NT2/D1 (cell line): ENCODE results near the gene DPYSL5.

Source experiments
- DNase-seq: peaks from one replicate; pipeline ENCODE4 v3.0.0-alpha.2; 2011; ENCODE audit warnings: low read depth, low spot score
- H3K27me3 ChIP-seq: 2 replicates; pipeline ENCODE4 v1.6.0; 2011; ENCODE audit warnings: mild to moderate bottlenecking; ENCODE audit not compliant: insufficient read length, insufficient read depth
- H3K36me3 ChIP-seq: 2 replicates; pipeline ENCODE4 v1.6.1; 2011; ENCODE audit warnings: mild to moderate bottlenecking, low read length, mixed read lengths; ENCODE audit not compliant: insufficient read depth, insufficient read length
- H3K4me1 ChIP-seq: 2 replicates; pipeline ENCODE4 v1.5.1; 2011; ENCODE audit not compliant: insufficient read depth, insufficient read length
- H3K4me3 ChIP-seq: 2 replicates; pipeline ENCODE4 v1.5.1; 2011; ENCODE audit warnings: low read depth; ENCODE audit not compliant: insufficient read length
- H3K9ac ChIP-seq: 2 replicates; pipeline ENCODE4 v1.6.0; 2011; ENCODE audit warnings: low read depth; ENCODE audit not compliant: insufficient read length
- H3K9me3 ChIP-seq: 2 replicates; pipeline ENCODE4 v1.5.1; 2011; ENCODE audit warnings: mild to moderate bottlenecking, low read length; ENCODE audit not compliant: insufficient read depth
- SUZ12 ChIP-seq: IDR thresholded peaks from 2 replicates; pipeline ENCODE4 v1.6.1; 2011; ENCODE audit not compliant: insufficient read length, insufficient read depth; ENCODE audit errors: extremely low read depth
- YY1 ChIP-seq: IDR thresholded peaks from 2 replicates; pipeline ENCODE4 v1.6.1; 2011; ENCODE audit not compliant: insufficient read length, insufficient read depth
- ZNF274 ChIP-seq: IDR thresholded peaks from 2 replicates; pipeline ENCODE4 v1.6.1; 2011; ENCODE audit warnings: mild to moderate bottlenecking, low read depth, low read length

The DPYSL5 gene

DNA sequence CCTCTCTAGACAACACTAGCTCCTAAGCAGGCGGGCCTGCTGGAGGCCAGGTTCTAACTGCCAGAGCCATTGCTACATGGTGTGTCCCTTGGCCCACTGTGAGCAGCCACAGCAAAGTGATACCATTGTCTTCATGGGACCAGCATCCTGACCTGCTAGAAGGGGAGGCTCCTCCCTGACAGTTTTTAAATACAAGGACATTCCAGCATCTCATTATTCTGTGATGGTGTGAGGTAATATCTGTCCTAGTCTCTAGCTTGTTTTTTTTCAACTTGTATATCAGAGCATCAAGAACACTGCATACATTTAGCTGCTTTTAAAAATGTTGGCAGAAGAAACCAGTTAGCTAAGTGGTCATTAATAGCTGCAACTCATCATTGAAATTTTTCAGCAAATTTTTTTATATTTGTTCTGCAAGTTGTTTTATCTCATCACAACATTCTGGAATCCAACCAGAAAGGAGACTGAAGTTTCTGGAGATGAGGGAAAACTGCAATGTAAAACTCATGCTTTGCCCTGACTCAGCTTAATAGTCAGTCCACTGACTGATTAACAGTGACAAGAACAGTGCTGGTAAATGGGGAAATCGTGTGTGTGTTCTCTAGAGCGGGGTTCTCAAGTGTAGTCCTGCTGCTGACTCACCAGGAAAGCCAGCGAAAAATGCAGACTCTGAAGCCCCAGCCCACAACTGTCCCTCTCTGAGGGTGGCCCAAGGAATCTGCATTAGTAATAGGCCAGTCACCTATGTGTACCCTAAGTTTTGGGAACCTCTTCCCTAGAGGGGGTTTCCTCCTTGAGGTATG is 140.3 kb downstream of the DPYSL5 start:
- TF ChIP-seq YY1: no peak
- TF ChIP-seq ZNF274: no peak
- no peak for TF ChIP-seq SUZ12
- H3K27me3 ChIP-seq: no peaks in the 10 kb centered on the region
- H3K4me3 ChIP-seq: no peak overlapping the region
- no peak for DNase-seq
- H3K9ac ChIP-seq: no peak overlapping the region
- H3K9me3 ChIP-seq: no peaks in the 10 kb centered on the region
- H3K36me3 ChIP-seq: no peaks in the 10 kb centered on the region
- peaks cover 2% of the 10 kb centered on the region for H3K4me1 ChIP-seq

DNA sequence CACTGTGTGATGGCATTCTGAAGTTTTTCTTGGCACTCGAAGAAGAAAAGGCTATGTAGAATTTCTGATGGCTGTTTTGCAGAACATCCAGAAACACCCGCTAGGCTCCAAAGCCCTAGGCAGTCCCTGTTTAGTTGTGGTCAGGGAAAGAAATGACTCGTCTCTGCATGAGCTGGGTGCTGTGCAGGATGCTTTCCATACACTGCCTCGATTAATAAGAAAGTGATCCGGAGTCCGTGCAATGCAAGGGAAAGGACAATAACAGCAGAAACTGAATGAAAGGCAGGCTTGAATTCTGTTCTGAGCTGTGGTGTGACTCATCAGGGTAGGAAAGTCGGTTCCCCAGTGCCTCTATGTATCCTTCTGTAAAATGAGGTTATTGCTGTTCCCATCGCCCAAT is 141.2 kb downstream of the DPYSL5 start:
- Histone ChIP-seq H3K4me3 (no peak overlapping the region), H3K27me3 (no peaks in the 10 kb centered on the region), H3K4me1 (peaks cover 2% of the 10 kb centered on the region), H3K36me3 (no peaks in the 10 kb centered on the region), H3K9ac (no peak overlapping the region), H3K9me3 (no peaks in the 10 kb centered on the region)
- DNase-seq: no peak
- TF ChIP-seq YY1: no peak
- TF ChIP-seq SUZ12: no peak
- no peak for TF ChIP-seq ZNF274

DNA sequence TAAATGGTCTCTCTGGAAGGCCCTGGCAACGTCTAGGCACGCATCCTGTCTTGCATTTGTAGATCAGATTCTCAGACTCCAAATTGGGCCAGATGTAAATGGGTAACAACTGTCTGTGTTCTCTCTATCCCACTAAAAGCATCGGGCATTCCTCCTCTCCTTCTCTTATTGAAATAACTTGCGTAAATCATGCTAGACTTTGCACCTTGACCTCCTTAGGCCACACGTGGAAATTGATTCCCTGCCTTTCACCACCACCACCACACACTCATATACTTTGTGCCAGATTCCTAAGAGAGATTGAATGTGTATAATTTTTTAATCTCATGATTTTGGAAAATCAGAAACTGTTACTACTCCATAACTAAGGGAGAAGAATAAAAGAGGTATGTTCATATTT is 143.8 kb downstream of the DPYSL5 start:
- Histone ChIP-seq H3K4me1 (peaks cover under 1% of the 10 kb centered on the region), H3K27me3 (no peaks in the 10 kb centered on the region), H3K36me3 (no peaks in the 10 kb centered on the region), H3K4me3 (no peak overlapping the region), H3K9me3 (no peaks in the 10 kb centered on the region), H3K9ac (no peak overlapping the region)
- DNase-seq: no peak
- TF ChIP-seq YY1 (no peak), ZNF274 (no peak), SUZ12 (no peak)

DNA sequence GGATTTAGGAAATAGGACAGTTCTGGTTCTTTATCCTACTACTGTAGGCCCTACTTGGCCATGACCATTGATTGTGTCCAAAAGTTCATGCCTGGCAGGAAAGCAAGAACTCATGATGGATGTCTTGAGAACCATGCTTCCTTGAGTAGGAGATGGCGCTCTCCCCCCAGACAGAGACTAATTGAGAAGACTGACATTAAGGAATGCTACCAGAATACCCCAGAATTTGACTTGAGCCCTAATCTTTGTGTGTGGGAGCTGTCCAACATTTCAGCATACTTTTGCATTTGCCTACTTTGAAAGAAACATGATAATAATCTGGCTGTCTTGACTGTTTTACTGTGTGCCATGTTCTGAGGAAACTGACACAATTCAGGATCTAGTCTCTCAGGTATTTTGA is 145.8 kb downstream of the DPYSL5 start:
- Histone ChIP-seq H3K27me3 (no peaks in the 10 kb centered on the region), H3K9me3 (no peaks in the 10 kb centered on the region), H3K4me1 (no peaks in the 10 kb centered on the region), H3K36me3 (no peaks in the 10 kb centered on the region), H3K4me3 (no peak overlapping the region), H3K9ac (no peak overlapping the region)
- DNase-seq: no peak
- no peak for TF ChIP-seq ZNF274
- no peak for TF ChIP-seq SUZ12
- no peak for TF ChIP-seq YY1

DNA sequence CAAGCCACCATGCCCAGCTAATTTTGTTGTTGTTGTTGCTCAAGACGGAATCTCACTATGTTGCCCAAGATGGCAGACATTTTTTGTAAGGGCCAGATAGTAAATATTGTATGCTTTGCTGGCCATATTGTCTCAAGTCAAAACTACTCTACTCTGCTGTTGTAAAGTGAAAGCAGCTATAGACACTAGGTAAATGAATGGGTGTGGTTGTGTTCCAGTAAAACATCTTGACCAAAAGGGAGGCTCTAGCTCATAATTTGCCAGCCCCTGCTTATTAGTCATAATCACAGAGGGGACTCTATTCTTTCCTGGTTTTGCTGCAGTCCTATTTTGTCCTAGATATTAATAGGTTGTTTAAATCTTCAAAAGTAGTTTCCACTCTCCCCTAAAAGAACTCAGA is 147.1 kb downstream of the DPYSL5 start:
- no peak overlapping the region for H3K9ac ChIP-seq
- H3K9me3 ChIP-seq: no peaks in the 10 kb centered on the region
- TF ChIP-seq YY1 (no peak), SUZ12 (no peak)
- no peaks in the 10 kb centered on the region for H3K27me3 ChIP-seq
- H3K4me1 ChIP-seq: no peaks in the 10 kb centered on the region
- H3K4me3 ChIP-seq: no peak overlapping the region
- DNase-seq: no peak
- no peaks in the 10 kb centered on the region for H3K36me3 ChIP-seq

GRCh38 chr2:26997394-26997793 is 149.5 kb downstream of the DPYSL5 start:
- no peaks in the 10 kb centered on the region for H3K9me3 ChIP-seq
- no peak for DNase-seq
- H3K9ac ChIP-seq: no peak overlapping the region
- no peaks in the 10 kb centered on the region for H3K4me1 ChIP-seq
- H3K27me3 ChIP-seq: no peaks in the 10 kb centered on the region
- H3K4me3 ChIP-seq: no peak overlapping the region
- TF ChIP-seq ZNF274: no peak
- no peak for TF ChIP-seq SUZ12
- no peak for TF ChIP-seq YY1
- no peaks in the 10 kb centered on the region for H3K36me3 ChIP-seq

GRCh38 chr2:26998323-26998722 is 150.4 kb downstream of the DPYSL5 start:
- Histone ChIP-seq H3K9ac (no peak overlapping the region), H3K4me3 (no peak overlapping the region), H3K36me3 (no peaks in the 10 kb centered on the region)

More at GRCh38 chr2:26998323-26998722, 150.4 kb downstream of the DPYSL5 start:
- Histone ChIP-seq H3K27me3 (no peaks in the 10 kb centered on the region), H3K4me1 (no peaks in the 10 kb centered on the region), H3K9me3 (no peaks in the 10 kb centered on the region)
- DNase-seq: no peak
- TF ChIP-seq ZNF274 (no peak), YY1 (no peak), SUZ12 (no peak)
